GM18951 (cell line): Measurements from ENCODE around the gene CABP2.

Experiments used
- POLR2A ChIP-seq: IDR thresholded peaks from 4 replicates; pipeline ENCODE4 v1.6.1; 2011; ENCODE audit warnings: mild to moderate bottlenecking; ENCODE audit not compliant: insufficient read length, insufficient read depth; ENCODE audit errors: extremely low read depth
- in situ Hi-C: fragments of 300-500 bp; cut with MboI; formaldehyde crosslinking; loops from one replicate; pipeline ENCODE4 v1.12.0; 2022; ENCODE audit warnings: low sequenced_read_pairs, mixed read lengths, inconsistent platforms; ENCODE audit not compliant: unreplicated experiment

Gene CABP2

GRCh38 chr11:67545280-67545679, 22.0 kb upstream of the CABP2 start:
- no peak for TF ChIP-seq POLR2A
- in situ Hi-C loops: no loop called here

GRCh38 chr11:67544616-67545242, 21.5 kb upstream of the CABP2 start:
- no peak for TF ChIP-seq POLR2A
- in situ Hi-C loops: no loop called here

- TF ChIP-seq POLR2A: no peak
- in situ Hi-C loops: no loop called here
Measured at GRCh38 chr11:67543585-67543984, 20.3 kb upstream of the CABP2 start.

- TF ChIP-seq POLR2A: no peak
- in situ Hi-C loops: no loop called here
Measured at GRCh38 chr11:67542971-67543370, 19.7 kb upstream of the CABP2 start.

- in situ Hi-C loops: no loop called here
- no peak for TF ChIP-seq POLR2A
Measured at GRCh38 chr11:67542169-67542568, 18.9 kb upstream of the CABP2 start.

GRCh38 chr11:67541198-67541597, 18.0 kb upstream of the CABP2 start:
- in situ Hi-C loops: no loop called here
- no peak for TF ChIP-seq POLR2A

GRCh38 chr11:67539550-67539949, 16.3 kb upstream of the CABP2 start:
- no peak for TF ChIP-seq POLR2A
- in situ Hi-C loops: no loop called here

- in situ Hi-C loops: no loop called here
- TF ChIP-seq POLR2A: no peak
Measured at GRCh38 chr11:67538823-67539505, 15.7 kb upstream of the CABP2 start.

- TF ChIP-seq POLR2A: no peak
- in situ Hi-C loops: no loop called here
Measured at GRCh38 chr11:67538306-67538705, 15.1 kb upstream of the CABP2 start.

- in situ Hi-C loops: no loop called here
- no peak for TF ChIP-seq POLR2A
Measured at GRCh38 chr11:67535561-67535960, 12.3 kb upstream of the CABP2 start.

GRCh38 chr11:67534070-67534679, 10.9 kb upstream of the CABP2 start:
- no peak for TF ChIP-seq POLR2A
- in situ Hi-C loops: no loop called here

- no peak for TF ChIP-seq POLR2A
- in situ Hi-C loops: no loop called here
Measured at GRCh38 chr11:67532889-67533288, 9.6 kb upstream of the CABP2 start.

GRCh38 chr11:67530282-67530592, 7.0 kb upstream of the CABP2 start:
- in situ Hi-C loops: no loop called here
- TF ChIP-seq POLR2A: no peak

GRCh38 chr11:67528376-67528775, 5.1 kb upstream of the CABP2 start:
- in situ Hi-C loops: no loop called here
- no peak for TF ChIP-seq POLR2A

GRCh38 chr11:67525275-67525976, 2.2 kb upstream of the CABP2 start:
- no peak for TF ChIP-seq POLR2A
- in situ Hi-C loops: no loop called here
